ENCODE measurements around the gene CNDP2. TPM values are rescaled to one million over a fixed set of nuclear protein-coding genes. Genes with fewer than 3 reads are reported as not detected.

Gene CNDP2
- total RNA-seq (2022; extraction: Qiagen RNA extraction; ENCODE audit: low read depth): 78.8 to 89.5 TPM (median 80.2 TPM) in 5 replicates

DNA sequence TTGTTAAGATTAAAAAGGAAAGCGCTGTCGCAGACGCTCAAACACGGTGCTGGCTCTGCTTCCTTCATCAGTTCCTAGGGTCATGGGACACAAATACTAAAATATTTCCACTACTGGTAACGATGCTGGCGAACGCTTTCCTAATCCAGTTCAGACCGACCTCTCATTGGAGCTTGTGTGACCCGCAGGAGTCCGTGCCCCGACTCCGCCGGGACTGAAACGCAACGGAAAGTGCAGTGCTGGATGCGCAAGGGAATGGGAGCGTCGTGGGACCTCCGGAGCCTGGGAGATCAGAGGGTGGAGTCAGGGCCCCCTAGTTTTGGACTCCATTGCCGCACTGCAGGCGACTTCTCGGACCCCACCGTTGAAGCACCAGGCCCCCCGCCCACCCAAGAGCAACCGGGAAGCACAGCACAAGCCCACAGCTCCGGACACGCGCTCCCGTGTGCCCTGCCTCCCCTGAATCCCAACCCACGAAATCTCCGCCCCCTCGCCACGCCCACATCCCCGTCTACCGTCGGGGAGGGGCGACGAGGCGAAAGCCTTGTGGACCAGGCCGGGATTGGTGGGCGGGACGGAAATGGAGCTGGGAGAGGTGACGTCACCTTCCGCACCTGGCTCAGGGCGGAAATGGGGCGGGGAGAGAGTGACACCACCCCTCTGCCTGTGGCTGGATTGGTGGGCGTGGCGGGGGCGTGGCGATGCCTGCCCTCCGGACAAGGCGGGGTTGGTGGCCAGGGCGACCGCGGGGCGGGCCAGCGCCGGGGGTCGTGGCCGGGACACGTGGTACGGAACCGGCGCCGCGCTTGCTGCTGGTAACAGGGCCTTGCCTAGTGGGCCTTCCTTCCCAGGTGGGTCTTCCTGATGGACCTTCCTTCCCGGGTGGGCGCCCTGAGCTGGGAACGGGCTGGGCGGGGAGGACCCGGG lies at the start of gene CNDP2:
Gene CNDP2 (plus strand): TSS at position 783 of the 927 bp plus-strand sequence. CDS start 3,611 bp downstream, outside the sequence.

GRCh38 chr18:74457043-74457724 lies 39.0 kb upstream of the CNDP2 start, which contains the start of gene DIPK1C:
Gene DIPK1C, minus strand, starts transcription at chr18:74457308. Its CDS starts 49 bp downstream, at chr18:74457259.

DNA sequence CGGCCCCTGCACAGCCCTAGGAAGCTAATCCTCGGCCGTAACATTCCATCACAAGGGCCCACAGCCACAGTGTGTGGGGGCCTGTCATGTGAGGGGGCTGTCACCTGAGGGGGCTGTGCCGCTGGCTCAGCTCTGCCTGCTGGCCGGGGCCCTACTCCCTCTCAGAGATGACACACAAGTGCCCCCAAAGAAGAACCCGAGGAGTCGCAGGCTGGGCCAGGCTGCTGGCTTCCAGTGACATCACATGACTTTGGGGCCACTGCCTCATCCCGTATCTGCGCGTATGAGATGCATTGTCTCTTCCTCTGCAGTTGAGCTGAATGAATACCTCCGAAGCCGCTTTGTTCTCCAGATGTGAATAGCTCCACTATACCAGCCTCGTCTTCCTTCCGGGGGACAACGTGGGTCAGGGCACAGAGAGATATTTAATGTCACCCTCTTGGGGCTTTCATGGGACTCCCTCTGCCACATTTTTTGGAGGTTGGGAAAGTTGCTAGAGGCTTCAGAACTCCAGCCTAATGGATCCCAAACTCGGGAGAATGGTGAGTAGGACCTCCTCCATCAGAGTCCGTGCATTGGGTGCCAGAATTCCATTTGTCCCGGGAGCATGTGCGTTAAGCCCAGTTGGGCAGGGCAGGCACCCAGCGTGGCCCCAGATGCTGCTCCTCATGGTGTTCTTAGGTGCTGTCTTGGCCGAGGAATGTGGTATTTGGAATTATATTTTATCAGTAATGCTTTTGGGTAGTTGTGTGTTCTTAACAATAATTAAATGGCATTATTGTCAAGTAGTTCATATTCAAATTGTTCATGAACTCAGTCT lies 38.2 kb downstream of the CNDP2 start, which contains the start of gene CNDP1:
Gene CNDP1 (plus strand): TSS at position 351 of the 820 bp plus-strand sequence. CDS start 168 bp downstream, at position 519.

Other genes starting within 250 kb of the CNDP2 start
- gene CYB5A, start 204.4 kb upstream of the CNDP2 start, total RNA-seq (2022; extraction: Qiagen RNA extraction; ENCODE audit: low read depth): 120 to 171 TPM (median 127 TPM) in 5 replicates
- not detected in 5 replicates for gene C18orf63, start 180.5 kb upstream of the CNDP2 start, total RNA-seq (2022; extraction: Qiagen RNA extraction; ENCODE audit: low read depth)
- not detected in 5 replicates for gene DIPK1C, start 39.1 kb upstream of the CNDP2 start, total RNA-seq (2022; extraction: Qiagen RNA extraction; ENCODE audit: low read depth)
- not detected in 5 replicates for gene CNDP1, start 38.1 kb downstream of the CNDP2 start, total RNA-seq (2022; extraction: Qiagen RNA extraction; ENCODE audit: low read depth)
- gene ZNF407, start 101.5 kb downstream of the CNDP2 start, total RNA-seq (2022; extraction: Qiagen RNA extraction; ENCODE audit: low read depth): 2.4 to 3.7 TPM (median 2.8 TPM) in 5 replicates